Activated CD4-positive, alpha-beta T cell treated with anti-CD3 and anti-CD28 coated beads, Interleukin-2, amount 10 ng/mL, durations not matched to agents 24 days and 14 days (primary cell): ENCODE results near the gene NEMP2. TPM values are rescaled to one million over a fixed set of nuclear protein-coding genes. Genes with fewer than 3 reads are reported as not detected.
A peak's percentile ranks its signal among the peaks of the same experiment; 100 is the strongest.
"Not testable (repeated sequence)": the region's sequence is repeated elsewhere in the genome, so short reads cannot be mapped to it uniquely, and the experiment has no call there.

Source experiments
- DNase-seq: peaks from one replicate; pipeline ENCODE4 v3.0.0; 2022
- H3K27ac Mint-ChIP-seq: one replicate; pipeline ENCODE4 v1.8.0; 2022; ENCODE audit warnings: mild to moderate bottlenecking, mixed read lengths
- H3K27me3 Mint-ChIP-seq: one replicate; pipeline ENCODE4 v1.8.0; 2022; ENCODE audit warnings: mixed read lengths
- H3K36me3 Mint-ChIP-seq: one replicate; pipeline ENCODE4 v1.8.0; 2022; ENCODE audit warnings: low read depth, mild to moderate bottlenecking, mixed read lengths
- H3K4me1 Mint-ChIP-seq: one replicate; pipeline ENCODE4 v1.8.0; 2021; ENCODE audit warnings: mixed read lengths
- H3K4me3 Mint-ChIP-seq: one replicate; pipeline ENCODE4 v1.8.0; 2022; ENCODE audit warnings: mild to moderate bottlenecking, moderate library complexity, mixed read lengths
- H3K9me3 Mint-ChIP-seq: one replicate; pipeline ENCODE4 v1.8.0; 2021; ENCODE audit warnings: mixed read lengths
- intact Hi-C: fragments of 100-400 bp; cut with micrococcal nuclease; formaldehyde crosslinking; loops from one replicate; pipeline ENCODE4 v1.15.1; 2023
- total RNA-seq: library from RNA; stranded (reverse); gene quantifications from 2 replicates; pipeline ENCODE4 v1.2.3, GENCODE V29; 2022

The NEMP2 gene
- total RNA-seq, 1 donor from 2014 or later, result 19.0 TPM

DNA sequence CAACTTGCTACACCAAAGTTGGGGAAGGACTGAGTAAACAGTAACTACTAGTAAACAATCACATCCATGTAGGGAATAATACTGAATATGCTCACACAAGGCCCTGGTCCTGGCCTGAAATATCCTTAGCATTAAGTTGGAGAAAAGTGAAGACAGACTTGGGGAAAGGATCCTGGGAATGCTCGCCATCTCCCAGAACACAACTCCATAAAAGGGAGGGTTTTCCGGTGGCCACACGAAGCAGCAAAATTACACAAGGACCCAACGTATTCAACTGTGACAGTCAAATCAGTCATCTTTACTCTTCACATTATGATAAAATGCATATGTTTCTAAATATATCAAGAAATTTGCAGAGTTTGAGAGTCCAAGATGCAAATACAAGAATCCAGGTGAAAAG, 7.3 kb downstream of the NEMP2 start:
- Mint-ChIP-seq H3K9me3 (no peaks in the 10 kb centered on the region), H3K4me3 (no peak overlapping the region), H3K36me3 (peaks cover 24% of the 10 kb centered on the region), H3K27ac (no peak overlapping the region), H3K4me1 (peaks cover 46% of the 10 kb centered on the region), H3K27me3 (no peaks in the 10 kb centered on the region)
- DNase-seq, result no peak
- intact Hi-C loops, result no loop called here

DNA sequence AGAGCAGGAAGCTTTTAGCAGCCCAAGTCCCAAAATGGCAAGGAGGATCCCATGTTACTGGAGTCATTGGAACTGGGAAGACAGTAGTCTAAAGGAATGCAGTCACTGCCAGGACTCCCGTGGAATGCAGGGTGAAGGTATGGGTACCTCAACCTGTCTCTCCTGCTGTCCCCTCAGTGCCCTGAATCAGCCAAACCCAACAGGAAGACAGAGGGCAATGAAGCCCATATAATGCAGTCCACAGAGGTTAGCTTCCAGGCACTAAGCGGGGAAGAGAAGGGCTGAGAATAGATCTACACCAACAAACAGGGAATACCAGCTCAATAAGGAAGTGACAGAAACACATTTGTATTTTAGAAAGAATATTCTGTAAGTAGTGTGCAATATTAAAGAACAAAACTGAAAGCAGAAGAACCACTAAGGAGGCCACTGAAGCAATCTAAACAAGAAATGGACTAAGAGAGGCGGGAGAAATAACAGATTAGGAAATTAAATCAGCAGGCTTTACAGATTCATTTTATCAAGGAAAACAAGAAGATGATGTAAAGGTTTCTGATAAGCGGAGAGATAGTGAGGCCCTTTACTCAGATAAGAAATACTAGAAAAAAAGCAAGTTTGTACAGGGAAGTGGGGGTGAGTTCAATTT, 8.3 kb downstream of the NEMP2 start:
- no peak overlapping the region for H3K27ac Mint-ChIP-seq
- no peak for DNase-seq
- intact Hi-C loops, result no loop called here
- peaks cover 44% of the 10 kb centered on the region for H3K4me1 Mint-ChIP-seq
- no peaks in the 10 kb centered on the region for H3K27me3 Mint-ChIP-seq
- no peak overlapping the region for H3K4me3 Mint-ChIP-seq
- H3K9me3 Mint-ChIP-seq, result no peaks in the 10 kb centered on the region
- peaks cover 28% of the 10 kb centered on the region for H3K36me3 Mint-ChIP-seq

DNA sequence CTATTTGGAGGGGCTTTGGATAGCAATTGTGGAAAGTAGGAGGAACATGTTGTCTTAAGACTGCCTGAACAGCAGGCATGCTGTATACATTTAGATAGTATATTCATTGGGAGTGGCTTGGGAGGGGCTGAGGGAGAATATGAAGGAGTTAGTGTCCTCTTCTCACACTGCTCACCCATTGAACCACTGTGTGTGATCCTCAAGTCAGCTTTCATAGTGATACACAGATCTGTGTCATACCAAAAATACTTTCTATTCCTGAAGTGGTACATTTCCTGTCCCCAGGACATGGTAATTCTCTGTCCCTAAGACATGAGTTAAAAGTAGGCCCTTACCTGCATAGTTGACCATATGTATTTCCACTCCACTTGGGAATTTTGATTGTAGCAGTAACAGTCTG, 9.6 kb downstream of the NEMP2 start:
- no peak overlapping the region for H3K27ac Mint-ChIP-seq
- no peak for DNase-seq
- H3K4me1 Mint-ChIP-seq, result peaks cover 46% of the 10 kb centered on the region
- no peaks in the 10 kb centered on the region for H3K27me3 Mint-ChIP-seq
- H3K36me3 Mint-ChIP-seq, result peaks cover 36% of the 10 kb centered on the region
- no peak overlapping the region for H3K4me3 Mint-ChIP-seq
- H3K9me3 Mint-ChIP-seq, result peaks cover 6% of the 10 kb centered on the region
- intact Hi-C loops, result no loop called here

DNA sequence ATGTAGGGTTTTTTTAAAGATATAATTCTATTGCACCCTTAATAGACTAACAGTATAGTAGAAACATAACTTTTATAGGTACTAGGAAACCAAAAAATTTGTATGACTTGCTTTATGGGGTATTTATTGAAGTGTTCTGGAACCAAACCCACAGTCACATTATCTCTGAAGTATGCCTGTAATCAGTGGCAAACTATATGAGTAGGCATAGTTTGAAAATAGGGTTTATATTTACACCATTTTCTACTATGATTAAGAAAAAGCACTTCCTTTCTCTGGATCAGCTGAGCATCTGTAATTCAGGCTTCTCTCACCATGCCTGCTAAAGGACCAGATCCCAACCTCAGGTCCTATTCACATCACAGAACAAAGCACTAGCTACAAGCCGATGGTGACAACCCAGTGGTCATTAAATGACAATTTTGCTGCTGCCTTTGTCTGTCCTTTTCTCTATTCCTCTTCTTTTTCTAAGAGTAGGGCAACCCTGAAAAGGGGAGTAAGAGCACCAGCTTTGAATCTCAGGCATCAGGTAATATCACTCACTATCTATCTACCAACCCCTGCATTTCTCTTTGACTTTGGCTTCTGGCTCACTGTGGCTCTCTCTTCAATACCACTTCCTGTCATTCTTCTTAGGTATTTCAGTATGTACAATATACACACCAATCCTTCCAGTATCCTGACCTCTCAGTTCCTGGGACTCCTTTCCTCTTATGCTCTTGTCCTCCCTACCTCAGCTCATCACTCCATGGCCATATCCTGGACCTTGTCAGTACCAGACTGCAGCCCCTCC, 14.4 kb downstream of the NEMP2 start:
- peaks cover 41% of the 10 kb centered on the region for H3K36me3 Mint-ChIP-seq

DNA sequence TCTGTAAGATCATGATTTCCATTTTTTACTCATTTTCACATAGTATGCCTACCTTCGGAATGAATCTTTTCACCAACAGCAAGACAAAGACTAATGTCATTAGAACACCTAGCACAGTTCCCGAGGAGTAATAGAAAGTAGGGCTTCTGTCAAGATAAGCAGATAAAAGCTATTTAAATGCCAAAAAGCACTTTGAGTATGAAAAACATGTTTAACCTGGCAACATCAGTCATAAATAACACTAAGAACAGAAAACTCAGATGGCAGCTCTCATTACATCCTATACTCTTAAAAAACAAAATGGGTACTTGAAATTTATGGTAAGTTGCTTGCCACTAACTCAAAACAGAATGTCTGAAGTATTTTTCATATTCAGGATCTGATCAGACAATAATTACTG, 17.1 kb downstream of the NEMP2 start:
- Mint-ChIP-seq H3K36me3 (peaks cover 45% of the 10 kb centered on the region), H3K4me1 (peaks cover 43% of the 10 kb centered on the region), H3K27me3 (no peaks in the 10 kb centered on the region), H3K4me3 (no peak overlapping the region), H3K9me3 (peaks cover 6% of the 10 kb centered on the region), H3K27ac (no peak overlapping the region)
- intact Hi-C loops, result loop anchor here (10.0 kb wide), 1 partner anchor 287 kb away; no protein-coding TSS in a partner anchor
- DNase-seq, result no peak

More for the DNA sequence above, 14.4 kb downstream of the NEMP2 start:
- intact Hi-C loops, result loop anchor here (10.0 kb wide), 1 partner anchor 285 kb away; no protein-coding TSS in a partner anchor
- Mint-ChIP-seq H3K27ac (peak overlapping the region; percentile 70), H3K9me3 (peaks cover 6% of the 10 kb centered on the region), H3K4me1 (peaks cover 37% of the 10 kb centered on the region), H3K4me3 (peak overlapping the region; percentile 47), H3K27me3 (no peaks in the 10 kb centered on the region)
- DNase-seq, result peak; percentile 70

DNA sequence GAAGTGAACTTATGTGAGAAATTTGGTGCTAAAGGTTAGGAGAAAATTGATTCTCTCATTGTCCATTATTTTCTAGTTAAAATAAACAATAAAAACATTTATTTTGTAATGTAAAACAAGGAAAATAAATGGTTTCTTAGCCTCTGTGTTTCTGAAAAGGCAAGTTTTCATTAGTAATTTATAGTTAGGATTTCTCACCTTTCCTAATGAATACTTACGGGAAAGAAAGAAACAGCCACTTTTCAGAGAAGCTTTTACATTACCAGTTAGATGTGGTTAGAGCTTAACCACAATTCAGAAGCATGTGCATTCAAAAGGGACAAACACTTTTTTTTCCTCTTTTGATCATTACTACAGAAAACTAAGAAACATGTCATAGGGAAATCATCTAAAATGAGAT, 18.8 kb downstream of the NEMP2 start:
- Mint-ChIP-seq H3K27ac (peak overlapping the region; percentile 78), H3K27me3 (no peaks in the 10 kb centered on the region), H3K4me1 (peaks cover 36% of the 10 kb centered on the region), H3K9me3 (peaks cover 2% of the 10 kb centered on the region), H3K4me3 (peak overlapping the region; percentile 57), H3K36me3 (peaks cover 36% of the 10 kb centered on the region)
- no peak for DNase-seq
- intact Hi-C loops, result loop anchor here (10.0 kb wide), 1 partner anchor 289 kb away; no protein-coding TSS in a partner anchor

DNA sequence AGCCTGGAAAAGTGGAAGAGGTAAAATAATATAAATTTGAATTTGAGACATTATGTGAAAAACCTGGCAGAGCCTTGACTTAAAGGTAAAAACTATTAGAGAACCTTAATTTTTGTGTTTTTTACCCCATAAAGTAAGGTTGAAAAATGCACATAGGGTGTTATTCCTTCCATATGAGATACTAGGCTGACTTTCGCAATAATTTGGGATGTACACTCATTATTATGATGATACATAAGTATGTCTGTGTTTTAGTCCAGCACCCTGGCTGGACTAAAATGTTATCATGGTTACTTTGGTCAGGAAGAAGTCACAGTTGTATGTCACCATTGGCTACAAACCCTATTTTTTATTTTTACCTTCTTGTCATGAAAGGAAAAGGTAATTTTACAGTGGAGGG, 19.8 kb downstream of the NEMP2 start:
- Mint-ChIP-seq H3K4me3 (peak overlapping the region; percentile 30), H3K36me3 (peaks cover 38% of the 10 kb centered on the region), H3K9me3 (no peaks in the 10 kb centered on the region), H3K4me1 (peaks cover 30% of the 10 kb centered on the region), H3K27ac (no peak overlapping the region), H3K27me3 (no peaks in the 10 kb centered on the region)
- no peak for DNase-seq
- intact Hi-C loops, result loop anchor here (10.0 kb wide), 1 partner anchor 290 kb away; no protein-coding TSS in a partner anchor

DNA sequence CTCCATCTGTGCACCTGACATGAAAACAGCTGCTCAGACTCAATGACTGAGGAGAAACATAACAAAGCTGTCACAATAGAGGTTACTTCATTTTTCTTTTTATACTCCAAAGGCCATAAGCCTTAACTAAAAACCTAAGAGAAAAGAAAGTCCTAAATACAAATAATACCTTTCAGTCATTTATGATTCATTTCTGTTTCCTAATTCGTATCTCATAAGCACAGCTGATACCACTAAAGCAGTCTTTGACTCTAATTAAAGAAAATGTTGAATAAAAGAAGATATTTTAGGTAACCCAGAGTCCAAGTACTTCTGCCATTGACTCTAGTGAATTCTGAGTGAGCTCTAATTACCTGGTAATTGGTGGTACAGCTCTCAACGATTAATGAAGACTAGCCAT, 20.6 kb downstream of the NEMP2 start:
- no peaks in the 10 kb centered on the region for H3K9me3 Mint-ChIP-seq
- no peaks in the 10 kb centered on the region for H3K27me3 Mint-ChIP-seq
- H3K4me1 Mint-ChIP-seq, result peaks cover 25% of the 10 kb centered on the region
- DNase-seq, result no peak
- H3K27ac Mint-ChIP-seq, result no peak overlapping the region
- peaks cover 41% of the 10 kb centered on the region for H3K36me3 Mint-ChIP-seq
- intact Hi-C loops, result loop anchor here (10.0 kb wide), 1 partner anchor 291 kb away; no protein-coding TSS in a partner anchor
- no peak overlapping the region for H3K4me3 Mint-ChIP-seq

DNA sequence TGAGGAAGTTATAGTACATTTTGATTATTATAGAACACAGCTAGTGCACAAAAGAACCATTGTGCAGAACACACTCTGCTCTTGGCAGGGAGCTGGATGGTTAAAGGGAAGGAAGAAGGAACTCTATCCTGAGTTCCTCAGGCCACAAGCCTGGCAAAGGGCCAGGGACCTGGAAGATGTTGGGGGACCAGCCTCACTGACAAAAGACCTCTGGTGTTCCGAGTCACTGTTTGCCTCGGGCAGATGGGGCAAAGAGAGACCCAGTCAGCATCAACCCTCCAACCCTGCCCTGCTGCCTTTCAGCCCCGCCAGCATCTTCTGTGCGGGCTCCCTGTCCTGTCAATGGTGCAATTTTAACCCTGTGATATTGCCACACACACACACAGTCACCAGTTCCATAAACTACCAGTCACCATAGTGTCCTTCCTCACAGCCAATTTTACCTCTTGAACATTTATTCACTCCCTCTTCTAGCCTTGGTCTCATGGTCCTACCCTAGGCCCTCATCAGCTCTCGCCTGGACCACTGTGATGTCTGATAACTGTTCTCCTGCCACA, 21.9 kb downstream of the NEMP2 start:
- no peak for DNase-seq
- H3K4me3 Mint-ChIP-seq, result no peak overlapping the region
- H3K4me1 Mint-ChIP-seq, result peaks cover 23% of the 10 kb centered on the region
- no peaks in the 10 kb centered on the region for H3K27me3 Mint-ChIP-seq
- H3K9me3 Mint-ChIP-seq, result no peaks in the 10 kb centered on the region
- H3K27ac Mint-ChIP-seq, result no peak overlapping the region
- peaks cover 38% of the 10 kb centered on the region for H3K36me3 Mint-ChIP-seq
- intact Hi-C loops, result loop anchor here (10.0 kb wide), 1 partner anchor 292 kb away; no protein-coding TSS in a partner anchor

DNA sequence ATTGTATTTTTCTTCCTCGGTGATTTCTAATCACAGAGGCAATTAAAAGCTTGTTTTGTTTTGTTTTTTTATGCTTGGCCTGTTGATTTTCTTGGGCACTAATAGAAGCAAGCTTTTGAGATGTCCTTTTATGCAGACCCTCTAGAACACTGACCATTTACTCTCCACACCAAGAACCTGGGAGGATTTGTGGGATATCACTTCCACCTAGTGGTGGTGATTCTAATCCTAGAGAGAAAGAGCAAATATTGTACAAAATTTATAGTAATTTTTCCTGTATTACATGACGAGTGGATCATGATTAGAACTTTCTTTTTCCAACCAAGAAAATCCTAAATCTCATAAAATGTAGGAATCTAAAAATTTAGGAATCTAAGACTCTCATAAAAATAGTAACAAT, 23.4 kb downstream of the NEMP2 start:
- Mint-ChIP-seq H3K36me3 (peaks cover 40% of the 10 kb centered on the region), H3K27ac (no peak overlapping the region), H3K9me3 (no peaks in the 10 kb centered on the region)

DNA sequence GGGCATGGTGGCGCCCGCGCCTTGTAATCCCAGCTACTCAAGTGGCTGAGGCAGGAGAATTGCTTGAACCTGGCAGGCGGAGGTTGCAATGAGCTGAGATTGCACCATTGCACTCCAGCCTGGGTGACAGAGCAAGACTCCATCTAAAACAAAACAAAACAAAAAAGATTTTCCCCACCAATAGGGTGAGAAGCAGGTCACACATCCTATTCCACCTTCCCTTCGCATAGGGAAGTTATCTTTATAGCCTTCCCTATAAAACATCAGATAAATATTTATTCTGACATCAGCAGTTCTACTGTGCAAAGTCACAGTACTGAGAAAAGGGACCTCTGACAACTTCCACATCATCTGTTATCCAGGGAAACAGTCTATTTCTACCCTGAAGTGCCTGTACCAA, 24.6 kb downstream of the NEMP2 start:
- H3K27me3 Mint-ChIP-seq, H3K4me3 Mint-ChIP-seq, DNase-seq, H3K27ac Mint-ChIP-seq, H3K9me3 Mint-ChIP-seq: not testable (repeated sequence)
- intact Hi-C loops, result loop anchor here (10.0 kb wide), 1 partner anchor 295 kb away; no protein-coding TSS in a partner anchor
- H3K4me1 Mint-ChIP-seq, result peaks cover 14% of the 10 kb centered on the region
- H3K36me3 Mint-ChIP-seq, result peaks cover 45% of the 10 kb centered on the region

More for the DNA sequence above, 23.4 kb downstream of the NEMP2 start:
- H3K27me3 Mint-ChIP-seq, result no peaks in the 10 kb centered on the region
- DNase-seq, result no peak
- H3K4me1 Mint-ChIP-seq, result peaks cover 22% of the 10 kb centered on the region
- intact Hi-C loops, result loop anchor here (1.0 to 10.0 kb wide), 2 partner anchors 128 to 294 kb away; no protein-coding TSS in a partner anchor
- no peak overlapping the region for H3K4me3 Mint-ChIP-seq

DNA sequence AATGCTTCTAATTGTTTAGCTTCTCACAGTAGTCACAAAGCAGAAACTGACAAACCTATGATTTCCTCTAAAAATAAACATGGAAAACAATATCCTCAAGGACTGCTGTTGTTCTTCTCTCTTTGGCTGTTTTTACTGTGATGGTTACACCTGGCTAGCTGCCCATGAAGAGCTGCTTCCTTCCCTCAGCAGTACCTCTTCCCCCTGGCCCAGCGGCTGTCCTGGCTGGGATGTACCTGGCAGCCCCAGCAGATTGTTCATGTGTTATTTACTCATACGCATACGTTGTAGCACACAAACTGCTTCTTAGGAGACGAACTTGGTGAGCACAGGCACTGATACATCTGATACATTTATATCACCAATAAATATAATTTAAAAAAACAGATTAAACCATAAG, 27.4 kb downstream of the NEMP2 start:
- intact Hi-C loops, result no loop called here
- H3K27ac Mint-ChIP-seq, result no peak overlapping the region
- no peak overlapping the region for H3K4me3 Mint-ChIP-seq
- H3K27me3 Mint-ChIP-seq, result no peaks in the 10 kb centered on the region
- H3K4me1 Mint-ChIP-seq, result peaks cover 3% of the 10 kb centered on the region
- DNase-seq, result no peak
- no peaks in the 10 kb centered on the region for H3K9me3 Mint-ChIP-seq
- H3K36me3 Mint-ChIP-seq, result peaks cover 43% of the 10 kb centered on the region

DNA sequence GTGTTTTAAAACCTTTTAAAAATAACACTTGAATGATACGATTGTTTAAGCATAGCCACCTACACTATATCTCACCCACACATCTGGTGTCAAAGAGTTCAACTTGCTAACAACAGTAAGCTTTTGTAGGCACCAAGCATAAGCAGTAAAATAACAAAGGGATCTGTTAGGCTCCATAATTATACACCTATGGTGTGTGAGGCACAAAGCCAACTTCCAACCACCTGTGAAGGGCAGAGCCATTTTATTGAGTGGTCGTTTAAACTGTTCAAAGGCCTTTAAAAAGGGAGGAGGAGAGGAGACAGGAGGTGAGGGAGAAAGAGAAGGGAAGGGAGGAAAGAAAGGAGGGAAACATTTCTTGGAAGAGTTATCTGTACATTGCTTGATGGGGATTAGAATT, 27.9 kb downstream of the NEMP2 start:
- Mint-ChIP-seq H3K4me3 (no peak overlapping the region), H3K27me3 (no peaks in the 10 kb centered on the region), H3K36me3 (peaks cover 43% of the 10 kb centered on the region), H3K9me3 (no peaks in the 10 kb centered on the region), H3K4me1 (peaks cover 3% of the 10 kb centered on the region), H3K27ac (no peak overlapping the region)
- intact Hi-C loops, result no loop called here
- no peak for DNase-seq

DNA sequence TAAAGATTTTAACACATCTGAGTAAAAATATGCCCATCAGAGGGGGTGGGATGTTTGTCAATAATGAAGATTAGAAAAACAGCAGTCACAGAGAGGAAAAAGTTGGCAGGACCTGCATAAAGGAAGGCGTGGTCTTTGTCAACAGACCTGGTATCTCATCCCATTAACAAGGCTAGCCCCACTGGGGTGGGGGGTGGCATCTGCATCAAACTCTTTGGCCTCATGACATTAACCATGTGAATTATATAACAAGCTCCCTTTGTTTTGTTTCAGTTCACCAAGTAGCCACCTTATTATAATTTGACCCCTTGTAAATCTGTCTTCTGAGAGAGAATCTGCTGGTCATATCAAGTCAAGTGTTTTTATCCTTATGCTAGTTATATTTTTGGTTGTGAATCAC, 28.8 kb downstream of the NEMP2 start:
- Mint-ChIP-seq H3K9me3 (no peaks in the 10 kb centered on the region), H3K4me3 (no peak overlapping the region), H3K27me3 (no peaks in the 10 kb centered on the region), H3K36me3 (peaks cover 46% of the 10 kb centered on the region), H3K4me1 (peaks cover 7% of the 10 kb centered on the region), H3K27ac (no peak overlapping the region)
- DNase-seq, result no peak
- intact Hi-C loops, result no loop called here
